ENCODE data around the gene SPINK14. TPM values are rescaled to one million over a fixed set of nuclear protein-coding genes. Genes with fewer than 3 reads are reported as not detected.

Gene SPINK14
- total and polyA plus RNA-seq, 2 of the 13 experiments (the other 11 are each of a cell fraction or from before 2014, with no cell fraction given): not detected

DNA sequence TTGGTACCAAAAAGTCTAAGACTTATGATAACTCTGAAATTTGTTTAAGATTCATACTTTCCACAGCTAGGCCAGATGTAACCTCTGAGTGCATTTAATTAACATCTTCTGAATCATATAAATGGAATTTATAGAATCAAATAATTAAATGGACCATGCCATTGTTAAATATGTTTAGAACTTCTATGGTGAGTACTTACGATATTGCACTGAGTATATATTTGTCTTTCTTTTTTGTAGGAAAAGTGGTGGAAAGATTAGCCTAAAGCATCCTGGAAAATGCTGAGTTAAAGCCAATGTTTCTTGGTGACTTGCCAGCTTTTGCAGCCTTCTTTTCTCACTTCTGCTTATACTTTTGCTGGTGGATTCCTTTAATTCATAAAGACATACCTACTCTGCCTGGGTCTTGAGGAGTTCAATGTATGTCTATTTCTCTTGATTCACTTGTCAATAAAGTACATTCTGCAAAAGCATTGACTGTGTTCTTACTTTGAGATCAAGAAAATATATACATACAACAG, 46.4 kb downstream of the SPINK14 start:
- Histone ChIP-seq H3K27ac (ENCODE audit: extremely low read length, insufficient read depth, low read length) (no peak overlapping the region), H3K27me3 (ENCODE audit: control insufficient read depth in 1 of 2, insufficient read depth in 2 of 2, low read length in 2 of 2) (no peaks in the 10 kb centered on the region), H3K36me3 (replicated peaks in 1 of 2; ENCODE audit: control insufficient read depth in 1 of 2, insufficient read depth in 2 of 2, low read length in 2 of 2) (no peaks in the 10 kb centered on the region), H3K9me3 (ENCODE audit: low read length) (no peaks in the 10 kb centered on the region), H3K4me1 (ENCODE audit: insufficient read depth, low read length) (no peaks in the 10 kb centered on the region), H3K4me3 (replicated peaks in 1 of 3; ENCODE audit: insufficient read depth in 1 of 3, low read depth in 2 of 3, low read length in 3 of 3) (no peak overlapping the region), H3K4me2 (ENCODE audit: low read depth, low read length) (no peak overlapping the region), H2AFZ (ENCODE audit: low read length) (no peak overlapping the region), H4K20me1 (ENCODE audit: insufficient read depth, low read length) (no peaks in the 10 kb centered on the region), H3K79me2 (ENCODE audit: insufficient read depth, low read length) (no peaks in the 10 kb centered on the region), H3K9ac (ENCODE audit: insufficient read depth, low read depth, low read length) (no peak overlapping the region)
- 5% methylated on average over 1 of the region's 1 CpG for WGBS (ENCODE audit: low lambda C conversion rate)
- FAIRE-seq (no peak), ATAC-seq (no peak), DNase-seq (ENCODE audit: low spot score) (no peak)
- ChIA-PET POLR2A (no interaction called here), CTCF (ENCODE audit: low intra/inter-chr PET ratio, low total read pairs) (no interaction called here)
- TF ChIP-seq, protein P1, sequence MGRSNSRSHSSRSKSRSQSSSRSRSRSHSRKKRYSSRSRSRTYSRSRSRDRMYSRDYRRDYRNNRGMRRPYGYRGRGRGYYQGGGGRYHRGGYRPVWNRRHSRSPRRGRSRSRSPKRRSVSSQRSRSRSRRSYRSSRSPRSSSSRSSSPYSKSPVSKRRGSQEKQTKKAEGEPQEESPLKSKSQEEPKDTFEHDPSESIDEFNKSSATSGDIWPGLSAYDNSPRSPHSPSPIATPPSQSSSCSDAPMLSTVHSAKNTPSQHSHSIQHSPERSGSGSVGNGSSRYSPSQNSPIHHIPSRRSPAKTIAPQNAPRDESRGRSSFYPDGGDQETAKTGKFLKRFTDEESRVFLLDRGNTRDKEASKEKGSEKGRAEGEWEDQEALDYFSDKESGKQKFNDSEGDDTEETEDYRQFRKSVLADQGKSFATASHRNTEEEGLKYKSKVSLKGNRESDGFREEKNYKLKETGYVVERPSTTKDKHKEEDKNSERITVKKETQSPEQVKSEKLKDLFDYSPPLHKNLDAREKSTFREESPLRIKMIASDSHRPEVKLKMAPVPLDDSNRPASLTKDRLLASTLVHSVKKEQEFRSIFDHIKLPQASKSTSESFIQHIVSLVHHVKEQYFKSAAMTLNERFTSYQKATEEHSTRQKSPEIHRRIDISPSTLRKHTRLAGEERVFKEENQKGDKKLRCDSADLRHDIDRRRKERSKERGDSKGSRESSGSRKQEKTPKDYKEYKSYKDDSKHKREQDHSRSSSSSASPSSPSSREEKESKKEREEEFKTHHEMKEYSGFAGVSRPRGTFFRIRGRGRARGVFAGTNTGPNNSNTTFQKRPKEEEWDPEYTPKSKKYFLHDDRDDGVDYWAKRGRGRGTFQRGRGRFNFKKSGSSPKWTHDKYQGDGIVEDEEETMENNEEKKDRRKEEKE (IDR thresholded peaks at IDR 0.05): no peak
- TF ChIP-seq ZNF30 (CRISPR knock-in tag; IDR thresholded peaks at IDR 0.05) (no peak), CREM (IDR thresholded peaks at IDR 0.05) (no peak), CREM (CRISPR knock-in tag; IDR thresholded peaks at IDR 0.05) (no peak), POGZ (CRISPR knock-in tag; IDR thresholded peaks at IDR 0.05) (no peak), ZNF772 (CRISPR knock-in tag; IDR thresholded peaks at IDR 0.05) (no peak)
- BruUV-seq (replicated peaks): no TSS peak
- intact Hi-C loops (cut with micrococcal nuclease; ENCODE audit: unreplicated experiment) (no loop called here), in situ Hi-C loops (cut with HindIII; ENCODE audit: extremely low pct_ligation_motif_present, low pct_unique_long_range_greater_than_20kb) (no loop called here)

DNA sequence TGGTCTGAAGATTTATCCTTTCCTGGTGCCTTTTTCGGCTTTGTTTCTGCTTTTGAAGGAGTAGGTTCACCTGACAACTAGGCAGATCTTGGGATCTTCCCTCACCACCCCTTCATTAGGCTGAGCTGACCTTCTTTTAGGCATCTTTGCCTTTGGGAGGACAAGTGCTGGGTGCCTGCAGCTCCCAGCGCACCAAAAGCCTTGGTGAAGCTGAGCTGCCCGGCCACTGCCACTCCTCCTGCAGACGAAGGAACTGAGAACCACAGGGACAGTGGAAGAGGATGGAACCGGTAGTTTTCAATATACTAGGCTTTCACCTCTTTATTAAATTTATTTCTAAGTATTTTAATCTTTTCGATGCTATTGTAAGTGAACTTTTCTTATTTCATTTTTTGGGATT, 53.2 kb downstream of the SPINK14 start:
- Histone ChIP-seq H3K36me3 (replicated peaks in 1 of 2; ENCODE audit: control insufficient read depth in 1 of 2, insufficient read depth in 2 of 2, low read length in 2 of 2) (no peaks in the 10 kb centered on the region), H3K4me3 (replicated peaks in 1 of 3; ENCODE audit: insufficient read depth in 1 of 3, low read depth in 2 of 3, low read length in 3 of 3) (no peak overlapping the region), H3K4me1 (ENCODE audit: insufficient read depth, low read length) (no peaks in the 10 kb centered on the region), H4K20me1 (ENCODE audit: insufficient read depth, low read length) (no peaks in the 10 kb centered on the region), H3K27ac (ENCODE audit: extremely low read length, insufficient read depth, low read length) (no peak overlapping the region), H3K9me3 (ENCODE audit: low read length) (no peaks in the 10 kb centered on the region), H2AFZ (ENCODE audit: low read length) (no peak overlapping the region), H3K27me3 (ENCODE audit: control insufficient read depth in 1 of 2, insufficient read depth in 2 of 2, low read length in 2 of 2) (no peaks in the 10 kb centered on the region), H3K4me2 (ENCODE audit: low read depth, low read length) (no peak overlapping the region), H3K79me2 (ENCODE audit: insufficient read depth, low read length) (no peaks in the 10 kb centered on the region), H3K9ac (ENCODE audit: insufficient read depth, low read depth, low read length) (no peak overlapping the region)
- POLR2A ChIA-PET: no interaction called here
- in situ Hi-C loops (cut with HindIII; ENCODE audit: extremely low pct_ligation_motif_present, low pct_unique_long_range_greater_than_20kb): no loop called here
- FAIRE-seq (no peak), DNase-seq (ENCODE audit: low spot score) (no peak), ATAC-seq (no peak)
- no TSS peak for BruUV-seq (replicated peaks)
- CTCF ChIA-PET (ENCODE audit: low intra/inter-chr PET ratio, low total read pairs): no interaction called here
- intact Hi-C loops (cut with micrococcal nuclease; ENCODE audit: unreplicated experiment): no loop called here
- under 1% methylated on average over 6 of the region's 6 CpGs for WGBS (ENCODE audit: low lambda C conversion rate)
- TF ChIP-seq KLF15 (CRISPR knock-in tag; IDR thresholded peaks at IDR 0.05; ENCODE audit: borderline replicate concordance) (no peak), ZNF430 (CRISPR knock-in tag; IDR thresholded peaks at IDR 0.05) (no peak), MZF1 (CRISPR knock-in tag; IDR thresholded peaks at IDR 0.05; ENCODE audit: borderline replicate concordance) (no peak), DMAP1 (CRISPR knock-in tag; IDR thresholded peaks at IDR 0.05) (no peak), ZNF333 (CRISPR knock-in tag; IDR thresholded peaks at IDR 0.05; ENCODE audit: borderline replicate concordance) (no peak), FOSL2 (CRISPR knock-in tag; IDR thresholded peaks at IDR 0.05) (no peak)
- TF ChIP-seq, protein P2, sequence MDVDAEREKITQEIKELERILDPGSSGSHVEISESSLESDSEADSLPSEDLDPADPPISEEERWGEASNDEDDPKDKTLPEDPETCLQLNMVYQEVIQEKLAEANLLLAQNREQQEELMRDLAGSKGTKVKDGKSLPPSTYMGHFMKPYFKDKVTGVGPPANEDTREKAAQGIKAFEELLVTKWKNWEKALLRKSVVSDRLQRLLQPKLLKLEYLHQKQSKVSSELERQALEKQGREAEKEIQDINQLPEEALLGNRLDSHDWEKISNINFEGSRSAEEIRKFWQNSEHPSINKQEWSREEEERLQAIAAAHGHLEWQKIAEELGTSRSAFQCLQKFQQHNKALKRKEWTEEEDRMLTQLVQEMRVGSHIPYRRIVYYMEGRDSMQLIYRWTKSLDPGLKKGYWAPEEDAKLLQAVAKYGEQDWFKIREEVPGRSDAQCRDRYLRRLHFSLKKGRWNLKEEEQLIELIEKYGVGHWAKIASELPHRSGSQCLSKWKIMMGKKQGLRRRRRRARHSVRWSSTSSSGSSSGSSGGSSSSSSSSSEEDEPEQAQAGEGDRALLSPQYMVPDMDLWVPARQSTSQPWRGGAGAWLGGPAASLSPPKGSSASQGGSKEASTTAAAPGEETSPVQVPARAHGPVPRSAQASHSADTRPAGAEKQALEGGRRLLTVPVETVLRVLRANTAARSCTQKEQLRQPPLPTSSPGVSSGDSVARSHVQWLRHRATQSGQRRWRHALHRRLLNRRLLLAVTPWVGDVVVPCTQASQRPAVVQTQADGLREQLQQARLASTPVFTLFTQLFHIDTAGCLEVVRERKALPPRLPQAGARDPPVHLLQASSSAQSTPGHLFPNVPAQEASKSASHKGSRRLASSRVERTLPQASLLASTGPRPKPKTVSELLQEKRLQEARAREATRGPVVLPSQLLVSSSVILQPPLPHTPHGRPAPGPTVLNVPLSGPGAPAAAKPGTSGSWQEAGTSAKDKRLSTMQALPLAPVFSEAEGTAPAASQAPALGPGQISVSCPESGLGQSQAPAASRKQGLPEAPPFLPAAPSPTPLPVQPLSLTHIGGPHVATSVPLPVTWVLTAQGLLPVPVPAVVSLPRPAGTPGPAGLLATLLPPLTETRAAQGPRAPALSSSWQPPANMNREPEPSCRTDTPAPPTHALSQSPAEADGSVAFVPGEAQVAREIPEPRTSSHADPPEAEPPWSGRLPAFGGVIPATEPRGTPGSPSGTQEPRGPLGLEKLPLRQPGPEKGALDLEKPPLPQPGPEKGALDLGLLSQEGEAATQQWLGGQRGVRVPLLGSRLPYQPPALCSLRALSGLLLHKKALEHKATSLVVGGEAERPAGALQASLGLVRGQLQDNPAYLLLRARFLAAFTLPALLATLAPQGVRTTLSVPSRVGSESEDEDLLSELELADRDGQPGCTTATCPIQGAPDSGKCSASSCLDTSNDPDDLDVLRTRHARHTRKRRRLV (CRISPR knock-in tag; IDR thresholded peaks at IDR 0.05): no peak
